GM23338 (cell line): Measurements from ENCODE around the gene SVIP. TPM values are rescaled to one million over a fixed set of nuclear protein-coding genes. Genes with fewer than 3 reads are reported as not detected.

Experiments
- ATAC-seq: fragments of 200-7000 bp; cut with Tn5 transposase; 3 replicates; pipeline ENCODE4 v1.9.1; 2020
- DNase-seq: peaks from one replicate; pipeline ENCODE4 v3.0.0-alpha.2; 2015; ENCODE audit warnings: low spot score
- H2AFZ ChIP-seq: fragments of 200-600 bp; sonication (generic); 2 replicates; pipeline ENCODE4 v1.8.0; 2016; ENCODE audit warnings: antibody characterized with exemption, mild to moderate bottlenecking, moderate library complexity
- H3F3A ChIP-seq: fragments of 200-600 bp; sonication (generic); replicated peaks from 2 replicates; pipeline ENCODE4 v1.8.0; 2017; ENCODE audit warnings: antibody characterized with exemption, mixed run types, low read depth
- H3K27ac ChIP-seq: fragments of 200-600 bp; sonication (generic); 2 replicates; pipeline ENCODE4 v1.6.1; 2016; ENCODE audit warnings: low read depth
- H3K27me3 ChIP-seq: fragments of 200-600 bp; sonication (generic); 2 replicates; pipeline ENCODE4 v1.8.0; 2016; ENCODE audit warnings: mild to moderate bottlenecking, mixed run types, moderate library complexity; ENCODE audit not compliant: insufficient read depth
- H3K36me3 ChIP-seq: fragments of 200-600 bp; sonication (generic); 2 replicates; pipeline ENCODE4 v1.8.0; 2016; ENCODE audit warnings: mild to moderate bottlenecking; ENCODE audit not compliant: insufficient read depth
- H3K4me1 ChIP-seq: fragments of 200-600 bp; sonication (generic); 2 replicates; pipeline ENCODE4 v1.8.0; 2016; ENCODE audit warnings: mild to moderate bottlenecking, moderate library complexity; ENCODE audit not compliant: insufficient read depth
- H3K4me2 ChIP-seq: fragments of 200-600 bp; sonication (generic); 2 replicates; pipeline ENCODE4 v1.7.1; 2017; ENCODE audit warnings: mixed run types
- H3K4me3 ChIP-seq: fragments of 200-600 bp; sonication (generic); 2 replicates; pipeline ENCODE4 v1.6.1; 2016; ENCODE audit warnings: mixed run types
- H3K79me2 ChIP-seq: fragments of 200-600 bp; sonication (generic); replicated peaks from 2 replicates; pipeline ENCODE4 v1.8.0; 2017; ENCODE audit warnings: mild to moderate bottlenecking; ENCODE audit not compliant: insufficient read depth
- H3K9me2 ChIP-seq: fragments of 200-600 bp; sonication (generic); 2 replicates; pipeline ENCODE4 v1.8.0; 2017; ENCODE audit not compliant: insufficient read depth
- H4K20me1 ChIP-seq: fragments of 200-600 bp; sonication (generic); replicated peaks from 2 replicates; pipeline ENCODE4 v1.8.0; 2017; ENCODE audit warnings: mild to moderate bottlenecking; ENCODE audit not compliant: insufficient read depth
- H3K27ac Mint-ChIP-seq: 2 replicates; pipeline ENCODE4 v1.8.0; 2020; ENCODE audit warnings: inconsistent platforms, mild to moderate bottlenecking, moderate library complexity, mixed read lengths
- H3K27me3 Mint-ChIP-seq: 3 replicates; pipeline ENCODE4 v1.8.0; 2022; ENCODE audit warnings: low read depth, mild to moderate bottlenecking, moderate library complexity, mixed read lengths, inconsistent platforms; ENCODE audit not compliant: insufficient read depth, poor library complexity
- H3K36me3 Mint-ChIP-seq: 3 replicates; pipeline ENCODE4 v1.8.0; 2021; ENCODE audit warnings: low read depth, mild to moderate bottlenecking, inconsistent platforms, moderate library complexity, mixed read lengths
- H3K4me1 Mint-ChIP-seq: 3 replicates; pipeline ENCODE4 v1.8.0; 2020; ENCODE audit warnings: mild to moderate bottlenecking, inconsistent platforms, mixed read lengths
- H3K4me3 Mint-ChIP-seq: 3 replicates; pipeline ENCODE4 v1.8.0; 2021; ENCODE audit warnings: moderate library complexity, mild to moderate bottlenecking, inconsistent platforms, mixed read lengths
- H3K9me3 Mint-ChIP-seq: 3 replicates; pipeline ENCODE4 v1.8.0; 2020; ENCODE audit warnings: moderate library complexity, mild to moderate bottlenecking, inconsistent platforms, mixed read lengths
- CREB1 ChIP-seq: fragments of 250-450 bp; sonication (Bioruptor Pico); IDR thresholded peaks from 2 replicates; pipeline ENCODE4 v1.5.0; 2020; ENCODE audit warnings: low read depth, mild to moderate bottlenecking, moderate library complexity
- EZH2 ChIP-seq: fragments of 200-600 bp; sonication (generic); IDR thresholded peaks from one replicate; pipeline ENCODE4 v1.8.0; 2017; ENCODE audit warnings: antibody characterized with exemption, mild to moderate bottlenecking, low read depth; ENCODE audit not compliant: unreplicated experiment
- EZH2phosphoT487 ChIP-seq: fragments of 200-600 bp; sonication (generic); IDR thresholded peaks from one replicate; pipeline ENCODE4 v1.8.1; 2018; ENCODE audit warnings: antibody characterized with exemption; ENCODE audit not compliant: unreplicated experiment
- JUNB ChIP-seq: IDR thresholded peaks from one replicate; pipeline ENCODE4 v1.6.1; 2016; ENCODE audit warnings: antibody characterized with exemption; ENCODE audit not compliant: unreplicated experiment
- NANOG ChIP-seq: IDR thresholded peaks from 2 replicates; pipeline ENCODE4 v1.6.1; 2016; ENCODE audit warnings: antibody characterized with exemption, borderline replicate concordance
- POLR2AphosphoS5 ChIP-seq: IDR thresholded peaks from 2 replicates; pipeline ENCODE4 v1.6.1; 2016; ENCODE audit warnings: antibody characterized with exemption, low read depth
- STAT1 ChIP-seq: IDR thresholded peaks from one replicate; pipeline ENCODE4 v1.6.1; 2016; ENCODE audit warnings: antibody characterized with exemption; ENCODE audit not compliant: unreplicated experiment
- ZNF114 ChIP-seq: fragments of 250-450 bp; sonication (Bioruptor Pico); IDR thresholded peaks from 2 replicates; pipeline ENCODE4 v1.5.0; 2020; ENCODE audit warnings: mild to moderate bottlenecking, moderate library complexity
- ZNF331 ChIP-seq: fragments of 250-450 bp; sonication (Bioruptor Pico); IDR thresholded peaks from 2 replicates; pipeline ENCODE4 v1.5.0; 2020; ENCODE audit warnings: low read depth, mild to moderate bottlenecking, moderate library complexity
- polyA plus RNA-seq: library from polyadenylated mRNA; unstranded; fragments of >200 nt; fragmentation: Nextera tagmentation; extraction: Ambion mirVana; gene quantifications from 2 replicates; pipeline ENCODE4 v1.2.1, GENCODE V29; 2016
- total RNA-seq: library from RNA; depleted of rRNA; stranded (reverse); fragments of >200 nt; shearing (Covaris generic); gene quantifications from 2 replicates; pipeline ENCODE4 v1.2.3, GENCODE V29; 2014
- TF ChIP-seq, protein P1 (sequence below): IDR thresholded peaks from one replicate; pipeline ENCODE4 v1.6.1; 2018; ENCODE audit warnings: antibody characterized with exemption; ENCODE audit not compliant: unreplicated experiment
- TF ChIP-seq, protein P2 (sequence below): IDR thresholded peaks from 2 replicates; pipeline ENCODE4 v1.6.1; 2016; ENCODE audit warnings: antibody characterized with exemption
- TF ChIP-seq, protein P3 (sequence below): fragments of 250-450 bp; sonication (Bioruptor Pico); IDR thresholded peaks from 2 replicates; pipeline ENCODE4 v1.5.0; 2020; ENCODE audit warnings: mild to moderate bottlenecking, moderate library complexity
- TF ChIP-seq, protein P4 (sequence below), 2 experiments: fragments of 200-600 bp in 1 of 2; sonication (generic) in 1 of 2; conservative IDR thresholded peaks; 2 replicates each; pipeline versions ENCODE4 v1.5.1 to v1.6.1; 2016 to 2017; ENCODE audit warnings: antibody characterized with exemption in 2 of 2, low read depth in 2 of 2, mild to moderate bottlenecking in 2 of 2, moderate library complexity in 1 of 2

The SVIP gene
- total and polyA plus RNA-seq, 2 experiments from 2014 or later: 4.1 to 13.5 TPM

DNA sequence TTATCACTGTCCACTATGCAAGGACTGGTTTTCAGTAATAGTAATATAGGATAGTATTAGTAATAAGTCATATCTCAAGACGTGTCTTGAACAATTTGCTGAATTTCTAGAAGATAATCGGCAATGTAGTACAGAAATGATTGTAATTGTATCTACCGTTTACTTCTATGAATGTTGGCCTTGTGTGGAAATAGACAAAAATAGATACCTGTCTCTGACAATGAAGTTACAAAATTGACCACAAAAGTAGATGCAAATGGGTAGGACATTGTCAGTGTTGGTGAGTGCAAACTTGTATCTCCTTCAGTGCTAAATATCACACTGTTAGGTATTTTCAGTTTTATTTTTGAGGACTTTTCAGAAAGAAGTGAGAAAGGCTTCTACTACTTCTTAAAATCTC, 43.1 kb downstream of the SVIP start:
- no peaks in the 10 kb centered on the region for H3K36me3 Mint-ChIP-seq
- no peak overlapping the region for H3K27ac Mint-ChIP-seq
- Histone ChIP-seq H3K27me3 (no peaks in the 10 kb centered on the region), H3K36me3 (no peaks in the 10 kb centered on the region), H2AFZ (no peak overlapping the region), H3K27ac (no peak overlapping the region), H3K4me2 (no peak overlapping the region), H3K4me1 (no peaks in the 10 kb centered on the region), H3K79me2 (no peaks in the 10 kb centered on the region), H3F3A (no peaks in the 10 kb centered on the region), H3K9me2 (no peaks in the 10 kb centered on the region), H4K20me1 (no peaks in the 10 kb centered on the region), H3K4me3 (no peak overlapping the region)
- H3K27me3 Mint-ChIP-seq: no peaks in the 10 kb centered on the region
- DNase-seq (no peak), ATAC-seq (no peak)
- H3K4me3 Mint-ChIP-seq: no peak overlapping the region
- peaks cover 7% of the 10 kb centered on the region; the same call in 2 of the 3 replicates for H3K4me1 Mint-ChIP-seq
- H3K9me3 Mint-ChIP-seq: no peaks in the 10 kb centered on the region; the same call in 2 of the 3 replicates
- TF ChIP-seq, protein P1, sequence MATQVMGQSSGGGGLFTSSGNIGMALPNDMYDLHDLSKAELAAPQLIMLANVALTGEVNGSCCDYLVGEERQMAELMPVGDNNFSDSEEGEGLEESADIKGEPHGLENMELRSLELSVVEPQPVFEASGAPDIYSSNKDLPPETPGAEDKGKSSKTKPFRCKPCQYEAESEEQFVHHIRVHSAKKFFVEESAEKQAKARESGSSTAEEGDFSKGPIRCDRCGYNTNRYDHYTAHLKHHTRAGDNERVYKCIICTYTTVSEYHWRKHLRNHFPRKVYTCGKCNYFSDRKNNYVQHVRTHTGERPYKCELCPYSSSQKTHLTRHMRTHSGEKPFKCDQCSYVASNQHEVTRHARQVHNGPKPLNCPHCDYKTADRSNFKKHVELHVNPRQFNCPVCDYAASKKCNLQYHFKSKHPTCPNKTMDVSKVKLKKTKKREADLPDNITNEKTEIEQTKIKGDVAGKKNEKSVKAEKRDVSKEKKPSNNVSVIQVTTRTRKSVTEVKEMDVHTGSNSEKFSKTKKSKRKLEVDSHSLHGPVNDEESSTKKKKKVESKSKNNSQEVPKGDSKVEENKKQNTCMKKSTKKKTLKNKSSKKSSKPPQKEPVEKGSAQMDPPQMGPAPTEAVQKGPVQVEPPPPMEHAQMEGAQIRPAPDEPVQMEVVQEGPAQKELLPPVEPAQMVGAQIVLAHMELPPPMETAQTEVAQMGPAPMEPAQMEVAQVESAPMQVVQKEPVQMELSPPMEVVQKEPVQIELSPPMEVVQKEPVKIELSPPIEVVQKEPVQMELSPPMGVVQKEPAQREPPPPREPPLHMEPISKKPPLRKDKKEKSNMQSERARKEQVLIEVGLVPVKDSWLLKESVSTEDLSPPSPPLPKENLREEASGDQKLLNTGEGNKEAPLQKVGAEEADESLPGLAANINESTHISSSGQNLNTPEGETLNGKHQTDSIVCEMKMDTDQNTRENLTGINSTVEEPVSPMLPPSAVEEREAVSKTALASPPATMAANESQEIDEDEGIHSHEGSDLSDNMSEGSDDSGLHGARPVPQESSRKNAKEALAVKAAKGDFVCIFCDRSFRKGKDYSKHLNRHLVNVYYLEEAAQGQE: no peak
- TF ChIP-seq EZH2phosphoT487 (no peak), ZNF114 (no peak), STAT1 (no peak), ZNF331 (CRISPR knock-in tag) (no peak), CREB1 (no peak), POLR2AphosphoS5 (no peak), JUNB (no peak), NANOG (no peak), EZH2 (no peak)
- TF ChIP-seq, protein P2, sequence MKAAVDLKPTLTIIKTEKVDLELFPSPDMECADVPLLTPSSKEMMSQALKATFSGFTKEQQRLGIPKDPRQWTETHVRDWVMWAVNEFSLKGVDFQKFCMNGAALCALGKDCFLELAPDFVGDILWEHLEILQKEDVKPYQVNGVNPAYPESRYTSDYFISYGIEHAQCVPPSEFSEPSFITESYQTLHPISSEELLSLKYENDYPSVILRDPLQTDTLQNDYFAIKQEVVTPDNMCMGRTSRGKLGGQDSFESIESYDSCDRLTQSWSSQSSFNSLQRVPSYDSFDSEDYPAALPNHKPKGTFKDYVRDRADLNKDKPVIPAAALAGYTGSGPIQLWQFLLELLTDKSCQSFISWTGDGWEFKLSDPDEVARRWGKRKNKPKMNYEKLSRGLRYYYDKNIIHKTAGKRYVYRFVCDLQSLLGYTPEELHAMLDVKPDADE: no peak
- TF ChIP-seq, protein P3, sequence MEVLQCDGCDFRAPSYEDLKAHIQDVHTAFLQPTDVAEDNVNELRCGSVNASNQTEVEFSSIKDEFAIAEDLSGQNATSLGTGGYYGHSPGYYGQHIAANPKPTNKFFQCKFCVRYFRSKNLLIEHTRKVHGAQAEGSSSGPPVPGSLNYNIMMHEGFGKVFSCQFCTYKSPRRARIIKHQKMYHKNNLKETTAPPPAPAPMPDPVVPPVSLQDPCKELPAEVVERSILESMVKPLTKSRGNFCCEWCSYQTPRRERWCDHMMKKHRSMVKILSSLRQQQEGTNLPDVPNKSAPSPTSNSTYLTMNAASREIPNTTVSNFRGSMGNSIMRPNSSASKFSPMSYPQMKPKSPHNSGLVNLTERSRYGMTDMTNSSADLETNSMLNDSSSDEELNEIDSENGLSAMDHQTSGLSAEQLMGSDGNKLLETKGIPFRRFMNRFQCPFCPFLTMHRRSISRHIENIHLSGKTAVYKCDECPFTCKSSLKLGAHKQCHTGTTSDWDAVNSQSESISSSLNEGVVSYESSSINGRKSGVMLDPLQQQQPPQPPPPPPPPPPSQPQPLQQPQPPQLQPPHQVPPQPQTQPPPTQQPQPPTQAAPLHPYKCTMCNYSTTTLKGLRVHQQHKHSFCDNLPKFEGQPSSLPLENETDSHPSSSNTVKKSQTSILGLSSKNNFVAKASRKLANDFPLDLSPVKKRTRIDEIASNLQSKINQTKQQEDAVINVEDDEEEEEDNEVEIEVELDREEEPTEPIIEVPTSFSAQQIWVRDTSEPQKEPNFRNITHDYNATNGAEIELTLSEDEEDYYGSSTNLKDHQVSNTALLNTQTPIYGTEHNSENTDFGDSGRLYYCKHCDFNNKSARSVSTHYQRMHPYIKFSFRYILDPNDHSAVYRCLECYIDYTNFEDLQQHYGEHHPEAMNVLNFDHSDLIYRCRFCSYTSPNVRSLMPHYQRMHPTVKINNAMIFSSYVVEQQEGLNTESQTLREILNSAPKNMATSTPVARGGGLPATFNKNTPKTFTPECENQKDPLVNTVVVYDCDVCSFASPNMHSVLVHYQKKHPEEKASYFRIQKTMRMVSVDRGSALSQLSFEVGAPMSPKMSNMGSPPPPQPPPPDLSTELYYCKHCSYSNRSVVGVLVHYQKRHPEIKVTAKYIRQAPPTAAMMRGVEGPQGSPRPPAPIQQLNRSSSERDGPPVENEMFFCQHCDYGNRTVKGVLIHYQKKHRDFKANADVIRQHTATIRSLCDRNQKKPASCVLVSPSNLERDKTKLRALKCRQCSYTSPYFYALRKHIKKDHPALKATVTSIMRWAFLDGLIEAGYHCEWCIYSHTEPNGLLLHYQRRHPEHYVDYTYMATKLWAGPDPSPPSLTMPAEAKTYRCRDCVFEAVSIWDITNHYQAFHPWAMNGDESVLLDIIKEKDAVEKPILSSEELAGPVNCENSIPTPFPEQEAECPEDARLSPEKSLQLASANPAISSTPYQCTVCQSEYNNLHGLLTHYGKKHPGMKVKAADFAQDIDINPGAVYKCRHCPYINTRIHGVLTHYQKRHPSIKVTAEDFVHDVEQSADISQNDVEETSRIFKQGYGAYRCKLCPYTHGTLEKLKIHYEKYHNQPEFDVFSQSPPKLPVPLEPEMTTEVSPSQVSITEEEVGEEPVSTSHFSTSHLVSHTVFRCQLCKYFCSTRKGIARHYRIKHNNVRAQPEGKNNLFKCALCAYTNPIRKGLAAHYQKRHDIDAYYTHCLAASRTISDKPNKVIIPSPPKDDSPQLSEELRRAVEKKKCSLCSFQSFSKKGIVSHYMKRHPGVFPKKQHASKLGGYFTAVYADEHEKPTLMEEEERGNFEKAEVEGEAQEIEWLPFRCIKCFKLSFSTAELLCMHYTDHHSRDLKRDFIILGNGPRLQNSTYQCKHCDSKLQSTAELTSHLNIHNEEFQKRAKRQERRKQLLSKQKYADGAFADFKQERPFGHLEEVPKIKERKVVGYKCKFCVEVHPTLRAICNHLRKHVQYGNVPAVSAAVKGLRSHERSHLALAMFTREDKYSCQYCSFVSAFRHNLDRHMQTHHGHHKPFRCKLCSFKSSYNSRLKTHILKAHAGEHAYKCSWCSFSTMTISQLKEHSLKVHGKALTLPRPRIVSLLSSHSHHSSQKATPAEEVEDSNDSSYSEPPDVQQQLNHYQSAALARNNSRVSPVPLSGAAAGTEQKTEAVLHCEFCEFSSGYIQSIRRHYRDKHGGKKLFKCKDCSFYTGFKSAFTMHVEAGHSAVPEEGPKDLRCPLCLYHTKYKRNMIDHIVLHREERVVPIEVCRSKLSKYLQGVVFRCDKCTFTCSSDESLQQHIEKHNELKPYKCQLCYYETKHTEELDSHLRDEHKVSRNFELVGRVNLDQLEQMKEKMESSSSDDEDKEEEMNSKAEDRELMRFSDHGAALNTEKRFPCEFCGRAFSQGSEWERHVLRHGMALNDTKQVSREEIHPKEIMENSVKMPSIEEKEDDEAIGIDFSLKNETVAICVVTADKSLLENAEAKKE (CRISPR knock-in tag): no peak
- TF ChIP-seq, protein P4, sequence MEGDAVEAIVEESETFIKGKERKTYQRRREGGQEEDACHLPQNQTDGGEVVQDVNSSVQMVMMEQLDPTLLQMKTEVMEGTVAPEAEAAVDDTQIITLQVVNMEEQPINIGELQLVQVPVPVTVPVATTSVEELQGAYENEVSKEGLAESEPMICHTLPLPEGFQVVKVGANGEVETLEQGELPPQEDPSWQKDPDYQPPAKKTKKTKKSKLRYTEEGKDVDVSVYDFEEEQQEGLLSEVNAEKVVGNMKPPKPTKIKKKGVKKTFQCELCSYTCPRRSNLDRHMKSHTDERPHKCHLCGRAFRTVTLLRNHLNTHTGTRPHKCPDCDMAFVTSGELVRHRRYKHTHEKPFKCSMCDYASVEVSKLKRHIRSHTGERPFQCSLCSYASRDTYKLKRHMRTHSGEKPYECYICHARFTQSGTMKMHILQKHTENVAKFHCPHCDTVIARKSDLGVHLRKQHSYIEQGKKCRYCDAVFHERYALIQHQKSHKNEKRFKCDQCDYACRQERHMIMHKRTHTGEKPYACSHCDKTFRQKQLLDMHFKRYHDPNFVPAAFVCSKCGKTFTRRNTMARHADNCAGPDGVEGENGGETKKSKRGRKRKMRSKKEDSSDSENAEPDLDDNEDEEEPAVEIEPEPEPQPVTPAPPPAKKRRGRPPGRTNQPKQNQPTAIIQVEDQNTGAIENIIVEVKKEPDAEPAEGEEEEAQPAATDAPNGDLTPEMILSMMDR (conservative IDR thresholded peaks at IDR 0.05; ENCODE audit: low read depth in 2 of 2): no peak
